Activated CD4-positive, alpha-beta T cell treated with anti-CD3 and anti-CD28 coated beads for 24 hours (primary cell): ENCODE results near the gene FAM120A.
"Not testable (repeated sequence)": the region's sequence is repeated elsewhere in the genome, so short reads cannot be mapped to it uniquely, and the experiment has no call there.

Experiments used
- DNase-seq, 2 donors: peaks; one replicate each; pipeline ENCODE4 v3.0.0-alpha.2; 2020; ENCODE audit warnings: low read depth in 2 of 2

The FAM120A gene

GRCh38 chr9:93509084-93509483 is 57.6 kb downstream of the FAM120A start:
- DNase-seq, result no peak

- DNase-seq, result no peak
These were observed 58.6 kb downstream of the FAM120A start for GRCh38 chr9:93510041-93510440.

GRCh38 chr9:93511228-93511627 is 59.7 kb downstream of the FAM120A start:
- DNase-seq, result not testable (repeated sequence)

- DNase-seq, result not testable (repeated sequence)
These were observed 60.8 kb downstream of the FAM120A start for GRCh38 chr9:93512170-93512812.

GRCh38 chr9:93513606-93514005 is 62.1 kb downstream of the FAM120A start:
- DNase-seq, result no peak

- DNase-seq, result no peak
These were observed 65.8 kb downstream of the FAM120A start for GRCh38 chr9:93517331-93517730.

- no peak for DNase-seq
These were observed 69.0 kb downstream of the FAM120A start for GRCh38 chr9:93520523-93520922.

DNA sequence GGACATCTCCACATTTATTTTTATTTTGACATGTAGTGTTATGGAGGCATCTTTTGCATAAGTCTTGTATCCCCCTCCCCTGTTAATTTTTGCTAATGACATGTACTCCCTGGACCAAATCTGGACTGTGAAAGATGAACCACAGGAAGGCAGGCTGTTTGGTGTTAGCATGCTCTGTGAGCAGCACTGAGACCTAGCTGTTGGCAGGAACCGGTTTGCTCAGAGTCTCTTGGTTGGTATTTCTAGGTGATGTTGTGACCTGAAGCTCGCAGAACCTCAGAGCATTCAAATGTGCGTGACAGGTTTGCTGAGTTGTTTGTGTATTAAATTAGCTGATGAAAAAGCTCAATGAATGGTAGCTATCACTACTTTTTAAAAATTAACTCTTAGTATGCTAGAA is 71.3 kb downstream of the FAM120A start:
- DNase-seq, result no peak

- no peak for DNase-seq
These were observed 72.1 kb downstream of the FAM120A start for GRCh38 chr9:93523518-93524144.

DNA sequence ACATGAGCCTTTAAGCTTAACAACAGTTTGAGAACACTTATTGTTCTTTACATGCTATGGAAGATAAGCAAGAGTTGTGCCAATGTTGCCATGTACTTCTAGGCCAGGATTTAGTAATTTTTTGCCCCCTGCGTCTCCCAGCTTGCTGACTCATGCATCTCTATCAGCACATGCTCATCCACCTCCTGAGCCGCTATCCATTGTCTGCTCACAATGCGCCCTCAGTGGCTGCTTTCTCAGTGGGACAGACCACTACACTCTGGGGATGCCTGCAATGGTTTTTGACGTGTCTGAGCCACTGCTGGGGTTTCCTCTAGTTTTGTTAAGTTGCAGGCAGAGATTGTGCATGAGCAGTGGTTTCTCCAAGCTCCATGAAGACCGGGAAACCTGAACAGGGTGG is 74.0 kb downstream of the FAM120A start:
- DNase-seq, result no peak

- DNase-seq, result no peak
These were observed 79.9 kb downstream of the FAM120A start for GRCh38 chr9:93531374-93531773.

GRCh38 chr9:93532141-93532540 is 80.7 kb downstream of the FAM120A start:
- DNase-seq, result no peak

- no peak for DNase-seq
These were observed 82.4 kb downstream of the FAM120A start for GRCh38 chr9:93533863-93534262.

DNA sequence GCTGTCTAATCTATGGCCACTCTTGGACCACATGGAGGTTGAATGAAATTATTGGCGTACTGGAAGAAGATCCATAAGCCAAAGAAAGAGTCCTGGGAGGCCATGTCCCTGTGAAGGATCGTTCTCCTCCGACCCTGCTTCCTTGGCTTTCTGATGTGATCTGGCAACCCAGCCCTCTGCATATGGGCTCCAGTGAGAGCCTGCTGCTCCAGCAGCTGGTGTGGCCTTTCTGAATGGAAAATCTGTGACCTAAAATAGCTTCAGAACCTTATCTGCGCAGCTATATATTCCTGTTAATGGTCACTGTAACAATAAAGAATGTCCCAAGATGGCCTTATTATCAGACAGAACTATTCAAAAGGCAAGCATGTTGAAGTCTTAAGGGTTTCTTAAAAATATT is 84.7 kb downstream of the FAM120A start:
- no peak for DNase-seq

GRCh38 chr9:93536874-93537273 is 85.4 kb downstream of the FAM120A start:
- no peak for DNase-seq

DNA sequence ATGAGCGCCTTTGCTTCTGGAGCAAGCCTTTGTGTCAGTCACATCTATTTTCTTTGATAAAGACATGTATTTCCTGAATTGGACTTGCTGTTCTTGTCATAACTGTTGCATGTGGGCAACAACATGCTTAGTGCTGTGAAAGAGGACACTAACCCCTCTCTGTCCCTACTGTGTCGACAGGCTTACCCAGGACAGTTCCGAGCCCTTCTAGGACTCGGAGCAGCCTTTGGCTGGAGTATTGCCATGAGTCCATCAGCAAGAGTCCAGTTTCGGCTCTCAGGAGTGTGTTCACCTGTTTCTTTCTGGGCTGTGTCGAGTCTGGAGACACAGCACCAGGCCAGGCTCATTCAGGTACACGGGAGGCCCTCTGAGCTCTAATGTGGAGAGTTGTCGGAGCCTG is 88.8 kb downstream of the FAM120A start:
- no peak for DNase-seq

GRCh38 chr9:93541005-93541404 is 89.5 kb downstream of the FAM120A start:
- DNase-seq, result no peak

DNA sequence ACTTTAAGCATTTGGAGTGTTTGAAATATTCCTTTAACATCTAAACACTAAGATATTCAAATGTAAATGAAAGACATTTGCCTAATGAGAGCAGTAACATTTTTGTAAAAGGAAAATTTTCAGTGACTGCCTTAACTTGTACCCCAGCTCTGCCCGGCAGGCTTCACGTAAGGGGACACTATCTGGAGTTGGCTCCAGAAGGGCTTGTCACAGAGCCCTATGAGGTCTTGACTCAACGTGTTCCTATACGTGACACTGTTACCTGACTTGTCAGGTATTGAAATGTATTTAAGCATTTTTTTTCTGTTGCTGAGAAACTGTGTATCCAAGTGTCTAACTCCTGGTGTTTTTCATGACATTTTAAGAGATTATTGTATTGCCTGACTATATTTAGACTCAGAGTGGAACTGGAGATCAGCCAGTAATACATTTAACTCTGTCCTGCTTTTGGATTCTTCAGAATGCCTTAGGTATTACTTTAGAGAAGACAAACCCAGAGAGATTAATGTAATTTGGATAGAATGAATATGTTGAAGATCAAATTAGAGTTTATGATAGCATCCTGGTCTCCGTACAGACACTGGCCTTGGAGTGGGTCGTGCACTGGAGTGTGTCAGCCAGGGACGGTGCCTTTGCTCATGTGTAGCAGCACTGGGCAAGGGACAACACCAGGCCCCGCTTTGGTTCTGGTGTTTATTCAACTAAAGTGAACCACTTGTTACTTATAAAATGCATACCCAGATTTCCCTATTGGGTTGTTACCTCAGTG is 90.3 kb downstream of the FAM120A start:
- DNase-seq, result no peak

- DNase-seq, result no peak
These were observed 91.6 kb downstream of the FAM120A start for GRCh38 chr9:93543117-93543516.

- no peak for DNase-seq
These were observed 94.9 kb downstream of the FAM120A start for GRCh38 chr9:93546356-93546755.

GRCh38 chr9:93549611-93550010 is 98.1 kb downstream of the FAM120A start:
- DNase-seq, result no peak

- no peak for DNase-seq
These were observed 101.4 kb downstream of the FAM120A start for GRCh38 chr9:93552923-93553322.

GRCh38 chr9:93555370-93555769 is 103.9 kb downstream of the FAM120A start:
- DNase-seq, result no peak
